CD14-positive monocyte (primary cell): ENCODE results near the gene APOL1. TPM values are rescaled to one million over a fixed set of nuclear protein-coding genes. Genes with fewer than 3 reads are reported as not detected.

Experiments
- DNase-seq, 3 donors: peaks; one replicate each; pipeline ENCODE4 v3.0.0-alpha.2; 2011 to 2022
- H2AFZ ChIP-seq: 2 replicates; pipeline ENCODE4 v1.6.0; 2012; ENCODE audit warnings: mild to moderate bottlenecking, low read depth, low read length, inconsistent platforms; ENCODE audit not compliant: insufficient read depth, poor library complexity, severe bottlenecking
- H3K27ac ChIP-seq, 2 donors: 1 replicate in 1 of 2; 2 replicates in 1 of 2; pipeline ENCODE4 v1.5.1; 2012 to 2013; ENCODE audit warnings: low read length in 2 of 2, control low read depth in 1 of 2, inconsistent platforms in 1 of 2, low read depth in 1 of 2, mild to moderate bottlenecking in 1 of 2
- H3K27me3 ChIP-seq, 2 donors: one replicate each; pipeline versions ENCODE4 v1.6.0 to v1.6.1; 2011 to 2013; ENCODE audit warnings: low read length in 2 of 2; ENCODE audit not compliant: control insufficient read depth in 2 of 2, insufficient read depth in 2 of 2
- H3K36me3 ChIP-seq, 2 donors: replicated peaks in 1 of 2; 1 replicate in 1 of 2; 2 replicates in 1 of 2; pipeline versions ENCODE4 v1.5.1 to v1.6.1; 2012 to 2013; ENCODE audit warnings: low read length in 2 of 2, control low read depth in 1 of 2, inconsistent platforms in 1 of 2, mild to moderate bottlenecking in 1 of 2; ENCODE audit not compliant: insufficient read depth in 2 of 2, control insufficient read depth in 1 of 2
- H3K4me1 ChIP-seq, 2 donors: 1 replicate in 1 of 2; 2 replicates in 1 of 2; pipeline versions ENCODE4 v1.5.1 to v1.6.1; 2012 to 2013; ENCODE audit warnings: low read length in 2 of 2, control low read depth in 1 of 2, inconsistent platforms in 1 of 2, mild to moderate bottlenecking in 1 of 2, moderate library complexity in 1 of 2; ENCODE audit not compliant: insufficient read depth in 2 of 2, control insufficient read depth in 1 of 2
- H3K4me2 ChIP-seq: replicated peaks from 2 replicates; pipeline ENCODE3; 2012; ENCODE audit warnings: low read length, moderate library complexity, mild to moderate bottlenecking; ENCODE audit not compliant: poor library complexity, severe bottlenecking; ENCODE audit errors: extremely low read depth
- H3K4me3 ChIP-seq, 3 experiments: fragments of 200-600 bp in 1 of 3; sonication (generic) in 1 of 3; replicated peaks in 1 of 3; 1 replicate in 2 of 3; 2 replicates in 1 of 3; pipeline ENCODE4 v1.5.1; 2011 to 2013; ENCODE audit warnings: low read length in 3 of 3, mild to moderate bottlenecking in 3 of 3, control low read depth in 2 of 3, low read depth in 2 of 3, inconsistent platforms in 1 of 3, moderate library complexity in 1 of 3
- H3K79me2 ChIP-seq: 2 replicates; pipeline ENCODE4 v1.6.0; 2012; ENCODE audit warnings: mild to moderate bottlenecking, control low read depth, inconsistent platforms, low read length, moderate library complexity; ENCODE audit not compliant: insufficient read depth
- H3K9ac ChIP-seq: 2 replicates; pipeline ENCODE4 v1.6.0; 2017; ENCODE audit warnings: low read length, mild to moderate bottlenecking; ENCODE audit not compliant: insufficient read depth, poor library complexity, severe bottlenecking
- H3K9me3 ChIP-seq, 2 donors: replicated peaks in 1 of 2; 1 replicate in 1 of 2; 2 replicates in 1 of 2; pipeline versions ENCODE4 v1.5.1 to v1.6.1; 2012 to 2013; ENCODE audit warnings: low read length in 2 of 2, control low read depth in 1 of 2; ENCODE audit not compliant: control insufficient read depth in 1 of 2, insufficient read depth in 1 of 2
- H4K20me1 ChIP-seq: 2 replicates; pipeline ENCODE4 v1.6.0; 2012; ENCODE audit warnings: mild to moderate bottlenecking, low read length, control low read depth, moderate library complexity; ENCODE audit not compliant: insufficient read depth
- H3K27ac Mint-ChIP-seq, 7 donors: one replicate each; pipeline ENCODE4 v1.8.0; 2020; ENCODE audit warnings: mild to moderate bottlenecking in 7 of 7, mixed read lengths in 7 of 7, moderate library complexity in 6 of 7, inconsistent platforms in 2 of 7
- H3K27me3 Mint-ChIP-seq, 3 donors: one replicate each; pipeline ENCODE4 v1.8.0; 2021 to 2022; ENCODE audit warnings: low read depth in 3 of 3, mild to moderate bottlenecking in 3 of 3, mixed read lengths in 3 of 3, moderate library complexity in 3 of 3, inconsistent platforms in 1 of 3
- H3K36me3 Mint-ChIP-seq, 2 donors: one replicate each; pipeline ENCODE4 v1.8.0; 2020; ENCODE audit warnings: mixed read lengths in 2 of 2, inconsistent platforms in 1 of 2, mild to moderate bottlenecking in 1 of 2
- H3K4me1 Mint-ChIP-seq: one replicate; pipeline ENCODE4 v1.8.0; 2020; ENCODE audit warnings: mild to moderate bottlenecking, mixed read lengths
- H3K4me3 Mint-ChIP-seq, 2 donors: one replicate each; pipeline ENCODE4 v1.8.0; 2020; ENCODE audit warnings: mild to moderate bottlenecking in 2 of 2, mixed read lengths in 2 of 2, moderate library complexity in 1 of 2
- H3K9me3 Mint-ChIP-seq, 7 donors: one replicate each; pipeline ENCODE4 v1.8.0; 2020 to 2022; ENCODE audit warnings: mixed read lengths in 7 of 7, mild to moderate bottlenecking in 6 of 7, moderate library complexity in 6 of 7, inconsistent platforms in 2 of 7
- CTCF ChIP-seq: fragments of 200-600 bp; IDR thresholded peaks from one replicate; pipeline ENCODE4 v1.8.0; 2022; ENCODE audit warnings: antibody characterized with exemption, mild to moderate bottlenecking
- WGBS: methylation state at CpG from one replicate; pipeline ENCODE4 v1.1.5; 2013; ENCODE audit warnings: missing lambda C conversion rate; ENCODE audit not compliant: insufficient coverage; 5-methylcytosine and 5-hydroxymethylcytosine counted together
- intact Hi-C, 2 donors: fragments of 100-400 bp; cut with micrococcal nuclease; formaldehyde crosslinking; loops; one replicate each; pipeline versions ENCODE4 v1.15.0 to v1.15.1; 2023
- polyA plus RNA-seq, 3 donors: library from polyadenylated mRNA; depleted of rRNA in 1 of 3; unstranded in 2 of 3; stranded (reverse) in 1 of 3; fragments of 300-500 nt in 2 of 3; fragments of >200 nt in 1 of 3; fragmentation: Illumina TruSeq in 2 of 3; gene quantifications; 1 replicate in 2 of 3; 2 replicates in 1 of 3; pipeline ENCODE4 v1.2.3, GENCODE V29; 2012 to 2021

APOL1 gene
- polyA plus RNA-seq, 3 donors, result 3.4 to 7.5 (median 6.1) TPM

DNA sequence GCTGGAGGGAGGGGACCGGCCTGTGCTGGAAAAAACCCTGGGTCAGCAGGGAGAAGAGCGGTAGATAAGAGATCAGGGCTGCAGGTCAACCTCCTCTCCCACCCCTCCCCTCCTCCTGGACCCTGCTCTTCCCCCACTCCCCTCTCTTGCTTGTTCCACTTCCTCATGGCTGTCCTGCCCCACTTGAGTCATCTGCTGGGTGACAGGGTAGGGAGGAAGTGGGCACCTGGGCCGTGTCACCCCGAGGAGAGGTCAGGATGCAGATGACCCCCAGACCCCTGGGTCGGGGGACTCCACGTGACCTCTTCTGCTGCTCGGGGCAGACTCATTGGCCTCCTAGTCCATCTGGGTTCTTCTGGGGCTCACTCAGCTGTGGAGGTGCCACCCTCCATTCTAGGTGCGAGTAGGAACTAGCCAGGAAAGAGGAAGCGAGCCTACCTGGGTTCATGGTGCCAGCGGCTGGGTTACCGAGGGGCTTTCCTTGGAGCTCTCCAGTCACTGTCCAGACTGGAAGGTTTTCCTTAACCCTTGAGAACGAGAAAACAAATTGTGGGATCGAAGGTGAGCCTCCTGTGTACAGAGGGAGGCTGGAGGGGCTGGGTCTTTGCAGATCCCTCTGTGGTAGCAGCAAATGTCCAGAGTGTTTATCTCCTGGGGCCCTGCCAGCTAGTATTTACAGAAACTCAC is 20.1 kb upstream of the APOL1 start:
- TF ChIP-seq CTCF, result no peak
- intact Hi-C loops, result loop anchor here in 1 of 2 donors (5.0 kb wide), 1 partner anchor 36 kb away; no protein-coding TSS in a partner anchor
- Mint-ChIP-seq H3K9me3 (peaks cover 0 to 4% (median 0%) of the 10 kb centered on the region in 7 donors), H3K27me3 (no peaks in the 10 kb centered on the region), H3K4me3 (no peak overlapping the region), H3K27ac (peak overlapping the region in 4 of 7 donors; percentile 3 to 72 (median 28)), H3K4me1 (peaks cover 40% of the 10 kb centered on the region), H3K36me3 (peaks cover 89 to 92% of the 10 kb centered on the region in 2 donors)
- Histone ChIP-seq H3K4me1 (peaks cover 8 to 21% of the 10 kb centered on the region in 2 donors), H3K9me3 (no peaks in the 10 kb centered on the region), H3K36me3 (peaks cover 56 to 91% of the 10 kb centered on the region in 2 donors), H3K9ac (no peak overlapping the region), H3K4me3 (no peak overlapping the region), H3K27me3 (no peaks in the 10 kb centered on the region), H4K20me1 (peaks cover 51% of the 10 kb centered on the region), H3K79me2 (peaks cover 25% of the 10 kb centered on the region), H2AFZ (no peak overlapping the region), H3K4me2 (no peak overlapping the region), H3K27ac (peak overlapping the region in 1 of 2 donors; percentile 9)
- peak in 1 of 3 donors; percentile 23 for DNase-seq
- 46% methylated on average over 6 of the region's 13 CpGs for WGBS

DNA sequence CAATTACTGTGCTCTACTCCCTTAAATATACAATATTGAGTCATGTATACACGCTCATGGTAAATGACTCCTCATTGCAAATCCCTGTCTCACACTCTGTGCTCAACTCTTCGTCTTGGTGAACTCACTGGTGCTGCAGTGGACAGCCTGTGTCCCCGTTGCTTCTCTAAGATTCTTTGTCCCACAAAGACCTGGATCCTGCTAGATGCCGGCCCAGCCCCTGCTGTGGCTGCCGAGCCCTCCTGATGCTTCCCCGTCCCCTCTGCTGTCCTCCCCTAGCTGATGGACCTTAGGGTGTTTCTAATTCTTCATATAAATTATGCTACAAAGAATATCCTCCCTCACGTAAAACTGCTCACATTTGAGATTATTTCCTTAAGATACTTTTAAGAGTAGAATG is 19.1 kb upstream of the APOL1 start:
- H3K27ac Mint-ChIP-seq, result no peak overlapping the region
- DNase-seq, result no peak
- peaks cover 55% of the 10 kb centered on the region for H4K20me1 ChIP-seq
- H3K9me3 ChIP-seq, result no peaks in the 10 kb centered on the region
- H3K4me3 Mint-ChIP-seq, result no peak overlapping the region
- no peak overlapping the region for H3K4me2 ChIP-seq
- H3K36me3 Mint-ChIP-seq, result peaks cover 80 to 83% of the 10 kb centered on the region in 2 donors
- no peak overlapping the region for H3K4me3 ChIP-seq
- H3K36me3 ChIP-seq, result peaks cover 51 to 81% of the 10 kb centered on the region in 2 donors
- no peak overlapping the region for H2AFZ ChIP-seq
- peaks cover 17 to 31% of the 10 kb centered on the region in 2 donors for H3K4me1 ChIP-seq
- peaks cover 34% of the 10 kb centered on the region for H3K79me2 ChIP-seq
- peaks cover 0 to 4% (median 0%) of the 10 kb centered on the region in 7 donors for H3K9me3 Mint-ChIP-seq
- WGBS, result 93% methylated on average over 3 of the region's 7 CpGs
- H3K4me1 Mint-ChIP-seq, result peaks cover 50% of the 10 kb centered on the region
- no peak overlapping the region for H3K9ac ChIP-seq
- no peak for TF ChIP-seq CTCF
- H3K27me3 Mint-ChIP-seq, result no peaks in the 10 kb centered on the region
- H3K27me3 ChIP-seq, result no peaks in the 10 kb centered on the region
- no peak overlapping the region for H3K27ac ChIP-seq
- intact Hi-C loops, result loop anchor here in 1 of 2 donors (5.0 kb wide), 1 partner anchor 36 kb away; no protein-coding TSS in a partner anchor
